Measurements from ENCODE around the gene SPAG16. TPM values are rescaled to one million over a fixed set of nuclear protein-coding genes. Genes with fewer than 3 reads are reported as not detected.

The SPAG16 gene
- total RNA-seq, 1 experiment from 2014 or later = 0.30 TPM

GRCh38 chr2:213559053-213559452, 274.8 kb downstream of the SPAG16 start:
- no peak overlapping the region for H3K4me2 ChIP-seq (ENCODE audit: low read length)

More at GRCh38 chr2:213559053-213559452, 274.8 kb downstream of the SPAG16 start:
- RAD21 ChIA-PET (ENCODE audit: low non-redundant PET in 1 of 2, low total read pairs in 2 of 2, uncharacterized antibody in 2 of 2, unreplicated experiment in 2 of 2) = no interaction called here
- Histone ChIP-seq H3K9me2 (ENCODE audit: insufficient read depth) (no peaks in the 10 kb centered on the region), H2AFZ (ENCODE audit: low read depth, low read length, poor library complexity, severe bottlenecking) (no peak overlapping the region), H3K4me1 (ENCODE audit: control insufficient read depth in 1 of 2, insufficient read depth in 2 of 2, low read length in 2 of 2) (no peaks in the 10 kb centered on the region), H3K4me3 (replicated peaks in 1 of 2; ENCODE audit: low read depth in 1 of 2, low read length in 2 of 2) (no peak overlapping the region), H3K27ac (ENCODE audit: low read depth, low read length) (no peak overlapping the region), H3K9ac (ENCODE audit: low read length) (no peak overlapping the region), H3K36me3 (ENCODE audit: control insufficient read depth in 1 of 2, insufficient read depth in 2 of 2, low read length in 2 of 2) (no peaks in the 10 kb centered on the region), H3K9me3 (ENCODE audit: control insufficient read depth in 1 of 2, insufficient read depth in 1 of 2, low read depth in 1 of 2, low read length in 2 of 2) (no peaks in the 10 kb centered on the region), H4K20me1 (ENCODE audit: insufficient read depth) (no peaks in the 10 kb centered on the region; the same call in 1 of the 2 replicates), H3K79me2 (ENCODE audit: insufficient read depth, low read length) (no peaks in the 10 kb centered on the region), H3K27me3 (ENCODE audit: insufficient read depth, low read length) (no peaks in the 10 kb centered on the region)
- CTCF ChIA-PET = no interaction called here
- TF ChIP-seq, protein P1, sequence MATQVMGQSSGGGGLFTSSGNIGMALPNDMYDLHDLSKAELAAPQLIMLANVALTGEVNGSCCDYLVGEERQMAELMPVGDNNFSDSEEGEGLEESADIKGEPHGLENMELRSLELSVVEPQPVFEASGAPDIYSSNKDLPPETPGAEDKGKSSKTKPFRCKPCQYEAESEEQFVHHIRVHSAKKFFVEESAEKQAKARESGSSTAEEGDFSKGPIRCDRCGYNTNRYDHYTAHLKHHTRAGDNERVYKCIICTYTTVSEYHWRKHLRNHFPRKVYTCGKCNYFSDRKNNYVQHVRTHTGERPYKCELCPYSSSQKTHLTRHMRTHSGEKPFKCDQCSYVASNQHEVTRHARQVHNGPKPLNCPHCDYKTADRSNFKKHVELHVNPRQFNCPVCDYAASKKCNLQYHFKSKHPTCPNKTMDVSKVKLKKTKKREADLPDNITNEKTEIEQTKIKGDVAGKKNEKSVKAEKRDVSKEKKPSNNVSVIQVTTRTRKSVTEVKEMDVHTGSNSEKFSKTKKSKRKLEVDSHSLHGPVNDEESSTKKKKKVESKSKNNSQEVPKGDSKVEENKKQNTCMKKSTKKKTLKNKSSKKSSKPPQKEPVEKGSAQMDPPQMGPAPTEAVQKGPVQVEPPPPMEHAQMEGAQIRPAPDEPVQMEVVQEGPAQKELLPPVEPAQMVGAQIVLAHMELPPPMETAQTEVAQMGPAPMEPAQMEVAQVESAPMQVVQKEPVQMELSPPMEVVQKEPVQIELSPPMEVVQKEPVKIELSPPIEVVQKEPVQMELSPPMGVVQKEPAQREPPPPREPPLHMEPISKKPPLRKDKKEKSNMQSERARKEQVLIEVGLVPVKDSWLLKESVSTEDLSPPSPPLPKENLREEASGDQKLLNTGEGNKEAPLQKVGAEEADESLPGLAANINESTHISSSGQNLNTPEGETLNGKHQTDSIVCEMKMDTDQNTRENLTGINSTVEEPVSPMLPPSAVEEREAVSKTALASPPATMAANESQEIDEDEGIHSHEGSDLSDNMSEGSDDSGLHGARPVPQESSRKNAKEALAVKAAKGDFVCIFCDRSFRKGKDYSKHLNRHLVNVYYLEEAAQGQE (IDR thresholded peaks at IDR 0.05; ENCODE audit: low read depth) = no peak
- no peak for TF ChIP-seq SRF (IDR thresholded peaks at IDR 0.05; ENCODE audit: low read depth)
- TF ChIP-seq EGR1 (IDR thresholded peaks at IDR 0.05; ENCODE audit: low read depth) = no peak
- no peak for TF ChIP-seq FOSL1 (IDR thresholded peaks at IDR 0.05; ENCODE audit: low read depth)
- no peak for TF ChIP-seq SP1 (IDR thresholded peaks at IDR 0.05; ENCODE audit: low read depth)
- no peak for TF ChIP-seq TCF7L2 (IDR thresholded peaks at IDR 0.05; ENCODE audit: borderline replicate concordance, extremely low read depth, insufficient read depth, insufficient read length)
- TF ChIP-seq ZFX (IDR thresholded peaks at IDR 0.05) = no peak
- TF ChIP-seq RAD21 (IDR thresholded peaks at IDR 0.05; ENCODE audit: low read depth) = no peak
- TF ChIP-seq YY1 (IDR thresholded peaks at IDR 0.05; ENCODE audit: extremely low read depth, insufficient replicate concordance, low read depth, low read length) = no peak
- TF ChIP-seq CBX3 (IDR thresholded peaks at IDR 0.05; ENCODE audit: low read depth) = no peak
- TF ChIP-seq POLR2AphosphoS5 (IDR thresholded peaks at IDR 0.05; ENCODE audit: low read depth, low read length) = no peak
- TF ChIP-seq, protein P2, sequence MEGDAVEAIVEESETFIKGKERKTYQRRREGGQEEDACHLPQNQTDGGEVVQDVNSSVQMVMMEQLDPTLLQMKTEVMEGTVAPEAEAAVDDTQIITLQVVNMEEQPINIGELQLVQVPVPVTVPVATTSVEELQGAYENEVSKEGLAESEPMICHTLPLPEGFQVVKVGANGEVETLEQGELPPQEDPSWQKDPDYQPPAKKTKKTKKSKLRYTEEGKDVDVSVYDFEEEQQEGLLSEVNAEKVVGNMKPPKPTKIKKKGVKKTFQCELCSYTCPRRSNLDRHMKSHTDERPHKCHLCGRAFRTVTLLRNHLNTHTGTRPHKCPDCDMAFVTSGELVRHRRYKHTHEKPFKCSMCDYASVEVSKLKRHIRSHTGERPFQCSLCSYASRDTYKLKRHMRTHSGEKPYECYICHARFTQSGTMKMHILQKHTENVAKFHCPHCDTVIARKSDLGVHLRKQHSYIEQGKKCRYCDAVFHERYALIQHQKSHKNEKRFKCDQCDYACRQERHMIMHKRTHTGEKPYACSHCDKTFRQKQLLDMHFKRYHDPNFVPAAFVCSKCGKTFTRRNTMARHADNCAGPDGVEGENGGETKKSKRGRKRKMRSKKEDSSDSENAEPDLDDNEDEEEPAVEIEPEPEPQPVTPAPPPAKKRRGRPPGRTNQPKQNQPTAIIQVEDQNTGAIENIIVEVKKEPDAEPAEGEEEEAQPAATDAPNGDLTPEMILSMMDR (IDR thresholded peaks at IDR 0.05 in 2 of 3, conservative IDR thresholded peaks at IDR 0.05 in 1 of 3; ENCODE audit: borderline replicate concordance in 1 of 3, insufficient read depth in 1 of 3, low read depth in 2 of 3, low read length in 2 of 3) = no peak
- no peak for TF ChIP-seq EZH2 (IDR thresholded peaks at IDR 0.05)
- no peak for TF ChIP-seq CEBPB (IDR thresholded peaks at IDR 0.05; ENCODE audit: low read depth)
- no peak for TF ChIP-seq POLR2A (IDR thresholded peaks at IDR 0.05; ENCODE audit: borderline replicate concordance, extremely low read depth, insufficient read depth, insufficient read length)
- TF ChIP-seq EZH2phosphoT487 (IDR thresholded peaks at IDR 0.05; ENCODE audit: borderline replicate concordance) = no peak
- TF ChIP-seq ZBTB33 (IDR thresholded peaks at IDR 0.05; ENCODE audit: extremely low read depth, insufficient replicate concordance, low read length) = no peak
- TF ChIP-seq ZNF274 (IDR thresholded peaks at IDR 0.05; ENCODE audit: low read depth, low read length) = no peak
- TF ChIP-seq SIN3A (IDR thresholded peaks at IDR 0.05; ENCODE audit: low read depth) = no peak
- intact Hi-C loops (cut with micrococcal nuclease) = no loop called here
- DNase-seq (ENCODE audit: low read depth, low spot score) (no peak), ATAC-seq (no peak)
- BruUV-seq (replicated peaks) = no TSS peak
- POLR2A ChIA-PET = no interaction called here
